Neural progenitor cell (in vitro differentiated cells): ENCODE data around the gene MICAL2.

ENCODE experiments used
- EZH2 ChIP-seq: fragments of 200-600 bp; sonication (generic); IDR thresholded peaks from 2 replicates; pipeline ENCODE4 v1.6.1; 2017; ENCODE audit warnings: antibody characterized with exemption, mild to moderate bottlenecking, moderate library complexity
- TF ChIP-seq, protein P1 (sequence below): fragments of 200-600 bp; sonication (generic); IDR thresholded peaks from 2 replicates; pipeline ENCODE4 v1.5.1; 2017; ENCODE audit warnings: antibody characterized with exemption, mild to moderate bottlenecking

DNA sequence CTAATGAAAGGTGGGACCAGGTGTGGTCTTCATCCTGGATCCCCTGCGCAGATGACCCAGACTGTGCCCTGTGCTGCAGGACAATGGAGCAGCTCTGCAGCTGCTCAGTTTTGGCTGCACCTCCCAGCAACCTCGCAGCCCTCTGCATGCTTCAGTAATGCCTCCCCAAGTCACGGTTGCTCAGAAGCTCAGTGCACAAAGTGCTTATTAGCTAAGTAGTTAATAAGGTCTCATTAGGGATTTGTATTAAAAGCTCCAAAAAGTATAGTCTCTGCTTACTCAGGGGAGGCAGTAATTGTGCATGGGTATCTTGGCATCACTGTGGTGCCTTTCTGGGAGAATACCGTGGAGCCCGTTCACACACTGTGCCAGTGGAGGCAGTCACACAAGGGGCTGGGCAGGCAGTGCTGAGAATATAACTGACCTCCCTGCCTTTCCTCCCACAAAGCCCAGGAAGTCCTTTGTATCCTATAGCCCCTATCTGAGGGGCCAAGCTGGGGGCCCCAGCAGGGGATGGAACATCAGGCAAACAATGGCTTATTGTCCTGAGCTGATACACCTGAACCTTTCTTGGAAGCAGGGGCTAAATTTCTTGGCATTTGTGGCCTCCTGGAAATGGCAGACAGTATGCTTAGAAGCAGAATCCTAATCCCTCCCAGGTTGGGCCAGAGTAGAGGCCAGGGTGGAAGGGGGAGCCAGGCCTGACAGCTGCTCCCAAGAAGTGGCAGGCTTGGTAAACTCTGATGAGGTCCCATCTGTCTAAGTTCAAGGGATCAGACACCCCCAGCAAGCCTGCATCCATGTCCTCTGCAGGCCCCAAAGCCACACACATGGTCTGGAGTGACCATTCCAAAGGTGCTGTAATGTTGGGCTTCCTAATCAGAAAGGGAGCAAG, 141.5 kb downstream of the MICAL2 start:
- TF ChIP-seq, protein P1, sequence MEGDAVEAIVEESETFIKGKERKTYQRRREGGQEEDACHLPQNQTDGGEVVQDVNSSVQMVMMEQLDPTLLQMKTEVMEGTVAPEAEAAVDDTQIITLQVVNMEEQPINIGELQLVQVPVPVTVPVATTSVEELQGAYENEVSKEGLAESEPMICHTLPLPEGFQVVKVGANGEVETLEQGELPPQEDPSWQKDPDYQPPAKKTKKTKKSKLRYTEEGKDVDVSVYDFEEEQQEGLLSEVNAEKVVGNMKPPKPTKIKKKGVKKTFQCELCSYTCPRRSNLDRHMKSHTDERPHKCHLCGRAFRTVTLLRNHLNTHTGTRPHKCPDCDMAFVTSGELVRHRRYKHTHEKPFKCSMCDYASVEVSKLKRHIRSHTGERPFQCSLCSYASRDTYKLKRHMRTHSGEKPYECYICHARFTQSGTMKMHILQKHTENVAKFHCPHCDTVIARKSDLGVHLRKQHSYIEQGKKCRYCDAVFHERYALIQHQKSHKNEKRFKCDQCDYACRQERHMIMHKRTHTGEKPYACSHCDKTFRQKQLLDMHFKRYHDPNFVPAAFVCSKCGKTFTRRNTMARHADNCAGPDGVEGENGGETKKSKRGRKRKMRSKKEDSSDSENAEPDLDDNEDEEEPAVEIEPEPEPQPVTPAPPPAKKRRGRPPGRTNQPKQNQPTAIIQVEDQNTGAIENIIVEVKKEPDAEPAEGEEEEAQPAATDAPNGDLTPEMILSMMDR: peak; percentile 7
- TF ChIP-seq EZH2: no peak
